SHP77 (cell line): ENCODE data around the gene TMEM229B.
A peak's percentile ranks its signal among the peaks of the same experiment; 100 is the strongest.

Experiments
- DNase-seq, 2 experiments: peaks; one replicate each; lab custom pipeline; 2025; lab: John Stamatoyannopoulos, UW

The TMEM229B gene

GRCh38 chr14:67515386-67516079 is 27.0 kb upstream of the TMEM229B start:
- no peak for DNase-seq

DNA sequence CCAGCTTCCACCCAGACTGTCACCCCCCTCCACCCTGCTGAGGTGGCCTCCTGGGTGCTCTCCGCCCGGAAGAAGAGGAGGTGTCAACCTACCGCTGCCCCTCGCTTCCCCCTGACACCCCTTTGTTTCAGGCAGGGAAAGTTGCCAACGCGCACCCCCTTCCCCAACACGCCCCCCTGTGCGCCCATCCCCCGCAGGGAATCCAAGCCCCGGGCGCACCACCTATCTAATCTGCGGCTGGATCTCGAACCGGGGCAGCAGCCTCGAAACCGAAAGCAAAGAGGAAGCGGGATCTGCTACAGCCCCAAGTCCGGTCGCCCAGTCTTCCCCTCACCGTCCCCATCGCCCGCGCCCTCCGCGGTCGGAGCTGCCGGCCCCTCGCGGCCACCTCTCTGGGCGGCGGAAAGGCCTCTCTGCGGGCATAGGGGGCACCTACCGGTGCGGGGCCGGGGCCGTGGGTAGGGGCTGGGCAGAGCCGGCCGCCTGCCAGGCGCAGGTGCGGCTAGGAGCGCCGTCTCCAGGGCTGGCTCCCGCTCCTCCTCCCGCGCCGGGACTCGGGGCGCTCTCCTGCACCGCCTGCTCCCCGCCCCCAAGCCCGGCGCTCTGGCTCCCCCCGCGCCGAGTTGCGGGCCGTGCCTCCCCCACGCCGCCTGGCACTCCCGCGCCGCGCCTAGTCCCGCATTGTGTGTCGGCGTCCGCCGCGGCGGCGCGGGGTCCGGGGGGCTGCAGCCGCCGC is 26.3 kb upstream of the TMEM229B start:
- no peak for DNase-seq

GRCh38 chr14:67514203-67514607 is 25.7 kb upstream of the TMEM229B start:
- no peak for DNase-seq

DNA sequence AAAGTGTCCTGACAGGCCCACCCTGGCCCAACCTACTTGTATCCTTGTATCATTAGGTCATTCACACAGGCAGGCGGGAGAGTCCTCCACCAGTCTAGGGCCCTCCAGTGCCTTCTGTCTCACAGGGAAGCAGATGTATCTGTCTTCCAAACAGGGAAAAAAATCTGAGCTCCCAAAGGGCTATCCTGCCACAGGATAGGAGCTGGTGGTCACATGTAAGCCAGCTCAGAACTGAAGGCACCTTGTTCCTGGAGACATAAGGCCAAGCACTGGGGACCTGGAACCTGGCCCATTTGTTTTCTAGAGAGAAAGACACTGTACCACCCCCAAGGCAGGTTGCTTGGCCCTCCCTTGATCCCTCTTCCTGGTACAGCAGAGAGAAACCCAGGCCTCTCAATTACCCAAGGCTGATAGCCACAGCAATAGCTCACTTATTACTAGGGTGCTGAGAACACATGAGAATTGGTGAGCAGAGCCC is 25.1 kb upstream of the TMEM229B start:
- no peak for DNase-seq

- DNase-seq: no peak
Observed at GRCh38 chr14:67512463-67513310, 24.2 kb upstream of the TMEM229B start.

- DNase-seq: no peak
Observed at GRCh38 chr14:67510836-67511235, 22.3 kb upstream of the TMEM229B start.

DNA sequence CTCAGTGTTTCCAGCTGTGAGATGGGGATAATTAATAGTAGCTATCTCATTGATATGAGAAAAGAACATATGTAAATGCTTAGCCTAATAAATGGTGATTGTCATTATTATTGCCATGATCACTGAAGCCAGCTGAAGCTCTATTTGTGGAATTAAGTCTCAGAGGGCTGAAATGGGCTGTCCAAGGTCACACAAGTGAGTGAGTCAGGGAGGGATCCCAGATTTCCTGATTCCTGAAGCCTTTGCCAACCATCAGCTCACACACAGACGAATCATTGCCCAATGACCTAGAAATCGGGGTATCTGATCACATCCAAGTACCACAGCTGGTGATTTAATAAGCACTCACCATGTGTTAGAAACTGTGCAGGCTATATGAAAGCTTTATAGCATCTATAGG is 21.6 kb upstream of the TMEM229B start:
- DNase-seq: no peak

DNA sequence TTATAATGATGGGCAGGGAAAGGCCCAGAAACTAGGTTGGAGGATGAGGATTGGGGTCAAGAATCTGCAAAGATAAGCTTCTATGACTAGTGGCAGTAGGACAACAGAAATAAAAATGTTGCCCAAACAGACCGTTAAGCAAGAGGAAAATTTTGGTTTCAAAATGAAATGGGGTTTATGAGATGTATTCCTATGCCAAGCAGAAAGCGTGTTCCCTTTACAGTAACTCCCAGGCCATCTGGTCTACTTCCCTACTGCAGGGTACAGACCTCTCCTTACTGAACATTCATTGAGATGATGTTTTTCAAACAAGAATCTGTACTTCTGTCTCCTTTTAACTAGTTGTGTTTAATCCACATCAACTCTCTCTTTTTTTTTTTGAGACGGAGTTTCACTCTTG is 20.4 kb upstream of the TMEM229B start:
- DNase-seq: no peak

GRCh38 chr14:67505254-67505653 is 16.7 kb upstream of the TMEM229B start:
- no peak for DNase-seq

DNA sequence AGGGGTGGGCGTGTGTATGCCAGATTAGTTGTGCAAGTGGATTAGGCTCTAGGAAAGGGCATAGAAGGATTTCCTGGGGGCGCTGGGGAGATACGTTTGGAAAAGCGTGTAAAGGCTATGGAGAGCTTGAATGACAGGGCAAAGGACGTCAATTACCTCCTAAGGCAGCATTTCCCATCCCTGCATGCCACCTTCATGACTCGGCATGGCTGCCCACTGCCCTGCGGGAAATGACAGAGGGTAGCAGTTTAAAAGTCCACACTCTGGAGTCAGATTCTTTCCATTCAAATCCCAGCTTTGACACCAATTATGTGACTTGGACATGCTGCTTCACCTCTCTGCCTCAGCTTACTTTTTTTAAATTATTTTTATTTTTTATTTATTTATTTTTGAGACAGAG is 14.8 kb upstream of the TMEM229B start:
- no peak for DNase-seq

- no peak for DNase-seq
Observed at GRCh38 chr14:67502867-67503266, 14.3 kb upstream of the TMEM229B start.

DNA sequence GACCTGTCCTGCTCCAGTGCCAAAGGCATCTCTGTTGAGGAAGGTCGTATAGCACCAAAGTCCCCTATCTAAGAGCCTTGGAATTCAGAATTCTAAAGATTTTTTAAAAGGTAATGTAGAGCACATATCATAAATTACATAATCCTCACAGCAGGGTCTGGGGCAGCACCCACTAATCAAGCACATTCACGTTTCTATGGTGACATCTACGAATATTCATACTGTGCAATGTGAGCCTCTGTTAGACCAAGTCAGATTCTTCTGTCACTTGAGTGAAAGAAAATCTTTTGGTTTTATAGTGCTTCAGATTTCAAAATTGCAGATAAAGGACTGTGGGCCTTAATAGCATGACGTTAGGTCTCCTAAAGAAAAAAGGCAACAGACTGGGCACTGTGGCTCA is 13.1 kb upstream of the TMEM229B start:
- no peak for DNase-seq

- DNase-seq: no peak
Observed at GRCh38 chr14:67500981-67501380, 12.5 kb upstream of the TMEM229B start.

- no peak for DNase-seq
Observed at GRCh38 chr14:67497716-67498115, 9.2 kb upstream of the TMEM229B start.

GRCh38 chr14:67497216-67497615 is 8.7 kb upstream of the TMEM229B start:
- DNase-seq: no peak

DNA sequence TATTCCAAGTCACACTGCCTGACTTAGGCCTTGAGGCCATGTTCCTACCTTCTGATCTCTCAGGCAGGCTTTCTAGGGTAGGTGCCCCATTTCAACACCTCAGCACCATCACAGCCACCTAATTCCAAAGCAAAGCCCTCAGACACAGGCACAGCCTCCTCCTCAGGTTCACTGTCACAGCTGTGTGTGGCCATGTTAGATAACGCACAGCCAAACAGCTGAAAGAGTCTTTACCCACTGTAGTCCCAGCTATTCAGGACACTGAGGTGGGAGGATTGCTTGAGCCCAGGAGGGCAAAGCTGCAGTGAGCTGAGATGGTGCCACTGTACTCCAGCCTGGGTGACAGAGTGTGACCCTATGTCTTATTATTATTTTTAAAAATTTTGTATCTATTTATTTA is 7.3 kb upstream of the TMEM229B start:
- DNase-seq: no peak

- no peak for DNase-seq
Observed at GRCh38 chr14:67493092-67493717, 4.7 kb upstream of the TMEM229B start.

- DNase-seq: no peak
Observed at GRCh38 chr14:67492538-67492937, 4.0 kb upstream of the TMEM229B start.

- peak; percentile 68 to 78 for DNase-seq
Observed at GRCh38 chr14:67491741-67492507, 3.4 kb upstream of the TMEM229B start.

DNA sequence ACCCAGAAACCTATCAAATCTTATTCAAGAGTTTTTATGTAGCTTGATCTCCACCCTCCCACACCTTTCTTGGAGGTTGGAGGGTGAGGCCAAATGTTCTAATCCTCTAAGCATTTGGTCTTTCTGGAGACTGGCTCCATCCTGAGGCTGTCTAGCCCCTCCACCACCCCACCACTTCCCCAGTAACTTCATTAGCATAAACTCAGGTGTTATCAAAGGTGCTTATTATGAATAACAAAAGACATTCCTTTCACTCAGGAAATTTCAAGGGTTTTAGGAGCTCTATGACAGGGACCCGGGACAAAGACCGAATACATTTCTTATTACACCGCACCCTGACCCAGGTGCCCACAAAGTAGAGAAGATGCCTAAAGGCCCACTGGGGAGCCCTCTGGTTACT is 2.8 kb upstream of the TMEM229B start:
- DNase-seq: no peak

DNA sequence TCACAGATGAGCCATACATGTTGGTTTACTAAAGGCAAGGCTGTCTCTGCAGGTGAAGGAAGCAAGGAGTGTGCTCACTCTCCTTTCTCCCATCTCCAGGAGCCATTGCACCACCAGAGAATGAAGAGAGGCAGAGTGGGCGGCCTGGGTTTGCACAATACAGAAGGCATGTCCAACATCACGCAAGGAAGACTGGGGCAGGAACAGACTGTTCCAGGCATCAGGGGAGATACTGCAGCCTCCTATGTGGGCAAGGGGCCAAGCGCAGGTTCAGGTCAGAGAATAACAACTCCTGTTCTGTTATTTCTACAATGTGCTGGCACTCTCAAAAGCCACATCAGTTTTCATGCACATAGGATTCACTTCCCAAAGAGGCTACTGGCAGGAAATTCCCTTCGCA is 1.7 kb upstream of the TMEM229B start:
- DNase-seq: no peak
